ENCODE results near the gene CAMK1D.

CAMK1D gene

DNA sequence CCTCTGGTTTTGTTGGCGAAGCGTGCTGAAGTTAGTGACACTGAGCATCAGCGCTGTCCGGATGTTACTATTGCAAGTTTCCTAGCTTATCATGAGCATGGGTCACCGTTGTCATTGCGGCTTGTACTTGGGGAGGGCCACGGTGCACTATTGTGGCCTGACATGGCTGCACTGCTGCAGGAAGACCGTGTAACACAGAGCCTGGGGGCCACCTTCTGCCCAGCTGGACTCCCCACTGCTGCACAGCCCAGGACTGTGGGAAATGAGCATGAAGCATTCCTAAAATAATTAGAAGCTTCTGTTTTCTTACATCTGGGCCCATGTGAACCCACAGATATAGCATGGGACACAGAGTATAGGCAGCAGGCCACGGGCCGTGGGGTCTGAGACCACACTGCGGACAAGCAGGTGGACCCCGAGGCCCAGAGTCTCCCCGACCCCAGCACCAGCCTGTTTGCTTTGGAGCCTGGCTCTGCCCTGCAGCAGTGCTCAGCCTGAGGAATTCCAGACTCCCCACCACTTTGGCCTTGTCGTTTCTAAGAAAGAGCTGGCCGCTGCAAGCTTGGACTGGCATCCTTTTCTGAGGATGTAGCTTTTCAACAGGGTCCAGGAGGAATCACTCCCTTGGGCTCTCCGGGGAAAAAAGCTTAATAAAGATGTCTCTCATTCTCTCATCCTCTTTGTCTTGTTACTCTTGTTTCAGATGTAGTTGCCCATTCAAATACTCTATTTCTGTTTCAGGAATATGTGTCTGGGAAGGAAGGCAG is 473.0 kb downstream of the CAMK1D start:
- no peak for DNase-seq (ENCODE audit: low read depth, low spot score)

DNA sequence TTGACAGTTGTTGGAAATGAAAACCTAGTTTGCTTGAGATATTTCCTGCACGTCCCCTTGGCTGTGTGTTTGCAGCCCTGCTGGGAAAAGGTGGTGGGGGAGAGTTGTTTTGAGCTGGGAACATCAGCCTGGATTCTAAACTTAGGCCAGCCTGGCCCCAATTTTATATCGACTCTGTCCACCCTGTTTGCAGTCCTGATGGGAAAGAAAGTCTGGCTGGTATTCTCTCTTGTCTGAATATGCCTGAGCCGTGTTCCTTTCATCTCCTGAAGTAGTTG is 473.5 kb downstream of the CAMK1D start:
- no peak for DNase-seq (ENCODE audit: low read depth, low spot score)

DNA sequence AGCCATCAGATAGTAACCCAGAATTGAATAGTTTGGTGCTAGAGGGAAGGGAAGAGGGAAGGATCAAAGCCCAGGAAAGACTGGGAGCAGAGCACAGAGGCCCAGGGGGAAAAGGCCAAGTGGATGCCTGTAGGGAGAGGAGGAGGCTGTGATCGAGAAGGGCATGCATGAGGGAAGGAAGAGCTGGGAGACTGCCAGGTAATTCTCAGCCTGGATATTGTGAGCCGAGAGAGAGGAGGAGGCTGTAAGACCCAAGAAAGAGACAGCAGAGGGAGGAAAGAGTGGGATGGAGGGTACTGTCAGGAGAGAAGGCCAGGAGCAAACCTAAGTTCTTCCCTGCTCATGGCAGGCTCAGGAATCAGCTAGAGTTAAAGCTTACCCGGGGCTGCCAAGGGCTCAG is 474.0 kb downstream of the CAMK1D start:
- DNase-seq (ENCODE audit: low read depth, low spot score), result no peak

DNA sequence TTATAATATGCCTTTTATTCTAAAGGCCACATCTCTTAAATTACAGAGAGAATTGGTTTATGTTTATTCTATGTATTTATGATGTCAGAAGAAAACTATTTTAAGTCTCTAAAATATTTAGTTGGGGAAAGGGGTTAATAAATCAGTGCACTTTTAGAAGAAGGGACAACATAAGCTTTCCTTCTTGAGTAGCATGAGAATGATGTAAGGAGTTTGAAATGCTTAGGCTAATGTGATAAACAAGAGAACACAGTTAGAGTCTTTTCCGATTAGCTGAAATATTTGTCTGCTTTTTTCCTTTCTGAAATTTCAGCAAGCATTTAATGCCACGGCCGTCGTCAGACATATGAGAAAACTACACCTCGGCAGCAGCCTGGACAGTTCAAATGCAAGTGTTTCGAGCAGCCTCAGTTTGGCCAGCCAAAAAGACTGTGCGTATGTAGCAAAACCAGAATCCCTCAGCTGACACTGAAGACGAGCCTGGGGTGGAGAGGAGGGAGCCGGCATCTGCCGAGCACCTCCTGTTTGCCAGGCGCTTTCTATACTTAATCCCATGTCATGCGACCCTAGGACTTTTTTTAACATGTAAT is 476.0 kb downstream of the CAMK1D start:
- no peak for DNase-seq (ENCODE audit: low read depth, low spot score)

- no peak for DNase-seq (ENCODE audit: low read depth, low spot score)
These were observed 477.5 kb downstream of the CAMK1D start for GRCh38 chr10:12826800-12827372.

DNA sequence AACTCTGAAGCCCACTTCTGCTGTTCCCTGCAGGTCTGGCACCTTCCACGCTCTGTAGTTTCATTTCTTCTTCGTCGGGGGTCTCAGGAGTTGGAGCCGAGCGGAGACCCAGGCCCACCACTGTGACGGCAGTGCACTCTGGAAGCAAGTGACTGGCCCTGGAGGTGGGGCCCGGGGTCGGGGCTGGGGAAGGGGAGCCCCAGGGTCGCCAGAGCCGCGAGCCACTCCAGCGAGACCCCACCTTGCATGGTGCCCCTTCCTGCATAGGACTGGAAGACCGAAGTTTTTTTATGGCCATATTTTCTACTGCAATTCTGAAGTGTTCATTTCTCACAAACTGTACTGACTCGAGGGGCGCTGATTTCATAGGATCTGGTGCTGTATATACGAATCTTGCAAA is 479.4 kb downstream of the CAMK1D start:
- no peak for DNase-seq (ENCODE audit: low read depth, low spot score)

DNA sequence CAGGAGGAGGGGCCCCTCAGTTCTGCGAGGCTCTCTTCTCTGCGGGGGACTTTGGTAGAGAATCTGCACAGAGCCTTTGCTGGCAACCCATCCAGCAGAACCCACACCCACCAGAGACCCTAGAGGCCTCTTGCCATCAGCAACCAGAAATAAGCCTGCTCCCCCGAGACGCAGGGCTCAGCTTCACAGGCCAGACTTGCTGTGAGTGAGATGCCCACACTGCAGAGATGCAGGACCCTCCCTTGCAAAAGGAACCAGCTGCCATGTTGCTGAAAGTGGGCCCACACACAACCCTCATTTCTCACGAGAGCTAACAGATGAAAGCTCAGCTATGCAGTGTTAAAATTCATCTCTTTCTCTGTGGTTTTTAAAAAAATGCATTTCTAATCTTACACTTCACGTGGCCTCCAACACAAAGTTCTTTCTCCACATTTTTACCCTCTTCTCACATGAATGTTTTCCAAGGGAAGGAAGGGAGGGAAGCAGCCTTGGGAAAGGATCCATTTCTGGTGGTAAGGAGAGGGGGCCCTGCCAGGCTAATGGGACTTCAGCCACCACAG is 480.6 kb downstream of the CAMK1D start:
- no peak for DNase-seq (ENCODE audit: low read depth, low spot score)

- no peak for DNase-seq (ENCODE audit: low read depth, low spot score)
These were observed 482.7 kb downstream of the CAMK1D start for GRCh38 chr10:12832096-12832495.

DNA sequence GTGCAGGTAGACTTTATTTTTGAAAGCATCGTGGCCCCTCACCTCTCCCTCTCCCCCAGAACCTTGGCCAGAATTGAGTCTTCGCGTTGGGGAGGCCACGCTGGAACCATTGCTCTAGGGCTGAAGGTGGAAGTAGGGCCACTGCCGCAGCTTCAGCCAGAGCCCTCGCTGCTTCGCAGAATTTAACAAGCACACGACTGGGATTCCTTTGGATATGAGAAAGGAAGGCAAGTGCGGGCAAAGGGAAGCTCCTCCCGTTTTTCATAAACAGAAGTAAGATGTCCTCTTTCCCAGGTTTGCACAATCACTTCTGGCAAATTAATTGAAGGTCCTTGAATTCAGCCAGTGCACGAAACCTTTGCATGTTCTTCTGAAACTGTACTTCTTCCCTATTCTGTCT is 484.1 kb downstream of the CAMK1D start:
- DNase-seq (ENCODE audit: low read depth, low spot score), result no peak

DNA sequence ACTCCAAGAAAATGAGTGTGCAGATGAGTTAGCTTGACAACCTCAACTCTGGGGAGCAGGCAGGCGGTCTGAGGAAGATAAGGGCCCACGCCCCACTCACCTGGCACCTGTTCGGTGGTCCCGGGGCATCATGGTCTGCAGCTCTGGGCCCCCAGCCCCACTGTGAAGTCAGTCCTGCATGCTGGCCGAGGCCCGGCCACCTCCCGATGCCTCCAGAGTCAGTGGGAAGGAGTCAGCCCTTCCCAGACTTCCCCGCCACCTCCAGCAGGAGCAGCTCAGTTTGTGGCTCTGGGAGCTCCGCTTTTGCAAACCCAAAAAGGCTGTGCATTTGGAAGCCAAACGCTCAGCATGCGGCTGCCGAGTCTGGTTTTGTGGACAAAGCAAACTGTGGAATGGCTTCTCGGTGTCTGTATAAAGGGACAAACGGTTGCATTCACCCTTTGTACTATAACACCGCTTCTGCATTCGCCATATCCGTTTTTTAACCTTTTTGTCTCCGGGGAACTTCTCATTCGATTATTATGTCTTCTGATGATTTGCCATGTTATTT is 484.8 kb downstream of the CAMK1D start:
- no peak for DNase-seq (ENCODE audit: low read depth, low spot score)

- DNase-seq (ENCODE audit: low read depth, low spot score), result no peak
These were observed 485.4 kb downstream of the CAMK1D start for GRCh38 chr10:12834721-12835120.

GRCh38 chr10:12835709-12836108 is 486.4 kb downstream of the CAMK1D start:
- DNase-seq (ENCODE audit: low read depth, low spot score), result no peak

DNA sequence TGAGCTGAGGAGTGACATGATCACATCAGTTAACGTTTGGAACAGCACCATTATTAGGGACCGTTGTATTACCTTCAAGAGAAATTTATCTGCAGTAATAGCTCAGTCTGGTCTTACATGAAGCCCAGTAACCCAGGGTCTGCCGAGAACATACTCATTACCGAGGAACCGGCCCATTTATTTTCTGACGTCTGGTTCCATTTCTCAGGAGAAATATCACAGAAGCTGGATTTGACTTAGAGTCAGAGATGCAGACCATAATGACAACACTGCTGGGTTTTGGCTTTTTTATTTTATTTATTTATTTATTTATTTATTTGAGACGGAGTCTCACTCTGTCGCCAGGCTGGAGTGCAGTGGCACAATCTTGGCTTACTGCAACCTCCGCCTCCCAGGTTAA is 489.0 kb downstream of the CAMK1D start:
- DNase-seq (ENCODE audit: low read depth, low spot score), result no peak

DNA sequence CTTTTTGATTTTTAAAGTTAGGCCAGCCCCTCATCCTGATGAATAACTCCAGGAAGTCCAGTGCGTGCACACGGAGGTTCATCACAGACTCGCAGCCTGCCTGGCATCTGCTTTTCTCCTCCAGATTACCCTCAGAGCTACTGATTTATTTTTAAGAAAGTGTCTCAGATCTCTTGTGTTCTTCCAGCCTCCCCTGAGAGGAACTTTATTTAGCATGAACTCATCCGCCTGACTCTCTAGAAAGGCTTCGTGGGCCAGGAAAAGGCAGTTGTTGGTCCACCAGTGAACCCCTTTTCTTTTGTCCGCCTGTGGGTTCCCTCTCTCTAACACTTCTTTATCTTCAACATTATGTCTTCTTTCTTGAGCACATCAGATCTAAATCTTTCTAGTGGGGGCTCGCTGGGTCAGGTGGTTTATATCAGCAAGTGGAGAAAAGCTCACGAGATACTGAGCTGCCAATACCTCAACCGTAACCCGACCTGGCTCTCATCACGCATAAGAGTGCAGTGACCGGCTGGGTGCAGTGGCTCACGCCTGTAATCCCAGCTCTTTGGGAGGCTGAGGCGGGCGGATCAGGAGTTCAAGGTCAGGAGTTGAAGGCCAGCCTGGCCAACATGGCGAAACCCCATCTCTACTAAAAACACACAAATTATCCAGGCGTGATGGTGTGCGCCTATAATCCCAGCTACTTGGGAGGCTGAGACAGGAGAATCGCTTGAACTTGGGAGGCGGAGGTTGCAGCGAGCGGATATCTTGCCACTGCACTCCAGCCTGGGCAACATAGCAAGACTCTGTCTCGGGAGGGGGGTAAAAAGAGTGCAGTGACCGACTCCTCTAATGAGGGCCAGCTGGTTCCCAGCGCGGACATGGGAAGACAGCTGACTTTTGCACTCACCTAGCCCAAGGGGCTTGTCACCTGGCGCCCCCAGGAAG is 489.9 kb downstream of the CAMK1D start:
- DNase-seq (ENCODE audit: low read depth, low spot score), result no peak

- DNase-seq (ENCODE audit: low read depth, low spot score), result no peak
These were observed 490.7 kb downstream of the CAMK1D start for GRCh38 chr10:12839941-12840611.

GRCh38 chr10:12841426-12841825 is 492.1 kb downstream of the CAMK1D start:
- no peak for DNase-seq (ENCODE audit: low read depth, low spot score)

GRCh38 chr10:12841826-12842225 is 492.5 kb downstream of the CAMK1D start:
- DNase-seq (ENCODE audit: low read depth, low spot score), result no peak

- no peak for DNase-seq (ENCODE audit: low read depth, low spot score)
These were observed 493.0 kb downstream of the CAMK1D start for GRCh38 chr10:12842310-12842709.

DNA sequence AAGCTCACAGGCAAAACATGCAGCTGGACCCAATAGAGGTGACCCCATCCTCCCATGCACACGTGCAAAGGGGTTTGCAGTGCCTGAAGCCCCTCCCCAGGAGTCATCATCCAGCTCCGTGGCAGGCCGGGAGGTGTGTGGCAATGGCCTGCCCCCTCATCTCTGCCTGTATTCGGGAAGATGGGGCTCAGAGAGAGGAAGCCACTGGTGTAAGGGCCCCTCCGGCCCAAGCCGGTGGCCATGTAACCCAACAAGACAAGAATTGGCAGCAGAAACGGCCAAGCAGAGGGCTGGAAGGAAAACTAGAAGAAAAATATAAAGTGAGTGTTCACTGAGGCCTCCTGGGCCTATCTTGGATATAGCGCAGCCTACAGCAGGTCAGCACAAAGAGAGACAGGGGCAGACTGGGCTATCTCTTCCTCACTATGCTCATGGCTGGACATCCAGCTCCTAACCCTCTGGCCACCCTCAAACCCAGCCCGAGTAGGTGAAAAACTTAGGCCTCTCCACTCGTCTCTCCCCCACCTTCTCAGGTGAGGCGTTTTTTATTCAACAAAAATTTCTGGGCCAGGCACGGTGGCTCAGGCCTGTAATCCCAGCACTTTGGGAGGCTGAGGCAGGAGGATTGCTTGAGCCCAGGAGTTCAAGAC is 494.1 kb downstream of the CAMK1D start:
- DNase-seq (ENCODE audit: low read depth, low spot score), result no peak

- DNase-seq (ENCODE audit: low read depth, low spot score), result no peak
These were observed 495.6 kb downstream of the CAMK1D start for GRCh38 chr10:12844811-12845483.
